Mesendoderm (in vitro differentiated cells): ENCODE results near the gene EGLN2.
A peak's percentile ranks its signal among the peaks of the same experiment; 100 is the strongest.

ENCODE experiments used
- DNase-seq: peaks from one replicate; pipeline ENCODE4 v3.0.0; 2013
- H2AK5ac ChIP-seq: 2 replicates; pipeline ENCODE4 v1.6.1; 2013; ENCODE audit warnings: low read length, inconsistent platforms
- H2BK120ac ChIP-seq: 2 replicates; pipeline ENCODE4 v1.6.1; 2013; ENCODE audit warnings: low read depth, mild to moderate bottlenecking, low read length, moderate library complexity, mixed read lengths
- H2BK15ac ChIP-seq: replicated peaks from 2 replicates; pipeline ENCODE4 v1.6.1; 2013; ENCODE audit warnings: low read depth, mild to moderate bottlenecking, moderate library complexity
- H2BK5ac ChIP-seq: 2 replicates; pipeline ENCODE4 v1.6.1; 2013; ENCODE audit warnings: low read length, inconsistent platforms
- H3K18ac ChIP-seq: 2 replicates; pipeline ENCODE4 v1.6.1; 2013; ENCODE audit warnings: mild to moderate bottlenecking, low read length, mixed read lengths
- H3K23ac ChIP-seq: one replicate; pipeline ENCODE4 v1.6.1; 2013; ENCODE audit warnings: low read length
- H3K27ac ChIP-seq: 2 replicates; pipeline ENCODE4 v1.5.1; 2013; ENCODE audit warnings: low read depth, mild to moderate bottlenecking, inconsistent platforms, low read length, moderate library complexity
- H3K27me3 ChIP-seq: 2 replicates; pipeline ENCODE4 v1.6.1; 2013; ENCODE audit warnings: low read length, control low read depth, mild to moderate bottlenecking, inconsistent platforms; ENCODE audit not compliant: insufficient read depth, poor library complexity
- H3K36me3 ChIP-seq: 2 replicates; pipeline ENCODE4 v1.6.1; 2013; ENCODE audit warnings: low read length, inconsistent platforms; ENCODE audit not compliant: control insufficient read depth, insufficient read depth
- H3K4ac ChIP-seq: one replicate; pipeline ENCODE4 v1.6.1; 2013; ENCODE audit warnings: low read depth, mild to moderate bottlenecking, low read length, moderate library complexity
- H3K4me1 ChIP-seq: 2 replicates; pipeline ENCODE4 v1.6.1; 2013; ENCODE audit warnings: low read depth, low read length, inconsistent platforms; ENCODE audit not compliant: control insufficient read depth
- H3K4me2 ChIP-seq: 2 replicates; pipeline ENCODE4 v1.6.1; 2013; ENCODE audit warnings: low read length
- H3K4me3 ChIP-seq: 2 replicates; pipeline ENCODE4 v1.5.1; 2013; ENCODE audit warnings: mild to moderate bottlenecking, low read length
- H3K56ac ChIP-seq: one replicate; pipeline ENCODE4 v1.6.1; 2013; ENCODE audit warnings: low read length
- H3K79me1 ChIP-seq: 2 replicates; pipeline ENCODE4 v1.6.1; 2013; ENCODE audit warnings: low read length, inconsistent platforms
- H3K79me2 ChIP-seq: 2 replicates; pipeline ENCODE4 v1.6.1; 2013; ENCODE audit warnings: mild to moderate bottlenecking, low read length; ENCODE audit not compliant: control insufficient read depth, insufficient read depth
- H3K9ac ChIP-seq: 2 replicates; pipeline ENCODE4 v1.6.1; 2013; ENCODE audit warnings: low read length, inconsistent platforms
- H4K5ac ChIP-seq: one replicate; pipeline ENCODE4 v1.6.1; 2013; ENCODE audit warnings: low read length
- H4K8ac ChIP-seq: one replicate; pipeline ENCODE4 v1.6.1; 2013; ENCODE audit warnings: low read depth, mild to moderate bottlenecking, control low read depth, low read length, moderate library complexity
- WGBS: extraction: QIAGEN DNeasy Blood & Tissue Kit; methylation state at CpG from one replicate; pipeline ENCODE4 v1.1.7; 2013; ENCODE audit warnings: low lambda C conversion rate, missing lambda C conversion rate; ENCODE audit not compliant: insufficient coverage; ENCODE audit errors: extremely low coverage; 5-methylcytosine and 5-hydroxymethylcytosine counted together

The EGLN2 gene

DNA sequence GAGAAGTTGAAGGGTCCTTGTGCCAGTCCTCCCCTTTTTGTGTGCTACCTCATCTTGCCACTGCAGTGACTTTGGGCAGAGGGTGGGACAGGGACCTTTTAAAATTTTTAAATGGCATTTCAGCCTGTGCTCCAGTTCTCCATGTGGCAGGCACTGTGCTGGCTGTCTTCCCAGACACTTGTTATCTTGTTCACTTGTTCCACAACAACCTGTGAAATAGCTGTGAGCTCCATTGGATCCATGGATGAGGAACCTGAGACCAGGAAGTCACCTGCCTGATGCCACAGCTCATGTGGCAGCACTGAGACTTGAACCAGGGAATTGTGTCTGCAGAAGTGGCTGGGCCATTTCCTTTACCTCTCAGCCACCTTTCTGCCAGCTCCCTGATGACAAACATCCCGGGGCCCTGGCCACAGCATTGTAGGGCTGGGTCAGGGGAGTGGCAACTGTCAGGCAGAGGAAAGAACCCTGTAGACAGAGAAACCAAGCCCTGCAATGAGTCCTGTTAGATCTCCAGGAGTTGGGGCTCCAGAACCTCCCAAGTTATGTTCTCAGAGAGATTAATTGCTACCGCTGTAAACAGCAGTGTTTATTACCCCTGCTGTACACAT lies 6.4 kb downstream of the EGLN2 start:
- H3K4ac ChIP-seq: no peak overlapping the region
- no peak overlapping the region for H3K4me3 ChIP-seq
- no peak overlapping the region for H3K56ac ChIP-seq
- H3K79me1 ChIP-seq: peaks cover 36% of the 10 kb centered on the region
- no peak overlapping the region for H2BK15ac ChIP-seq
- no peak for DNase-seq
- H2BK5ac ChIP-seq: no peak overlapping the region
- H3K27ac ChIP-seq: no peak overlapping the region
- no peak overlapping the region for H2BK120ac ChIP-seq
- H3K36me3 ChIP-seq: peaks cover 10% of the 10 kb centered on the region
- H3K4me1 ChIP-seq: peaks cover 8% of the 10 kb centered on the region
- H3K4me2 ChIP-seq: no peak overlapping the region
- WGBS: no CpG with 5 or more reads among the region's 2 CpGs
- H3K79me2 ChIP-seq: peaks cover 53% of the 10 kb centered on the region
- H3K27me3 ChIP-seq: no peaks in the 10 kb centered on the region
- no peak overlapping the region for H4K5ac ChIP-seq
- no peak overlapping the region for H4K8ac ChIP-seq
- no peak overlapping the region for H3K9ac ChIP-seq
- H2AK5ac ChIP-seq: no peak overlapping the region
- H3K18ac ChIP-seq: no peak overlapping the region
- no peak overlapping the region for H3K23ac ChIP-seq

DNA sequence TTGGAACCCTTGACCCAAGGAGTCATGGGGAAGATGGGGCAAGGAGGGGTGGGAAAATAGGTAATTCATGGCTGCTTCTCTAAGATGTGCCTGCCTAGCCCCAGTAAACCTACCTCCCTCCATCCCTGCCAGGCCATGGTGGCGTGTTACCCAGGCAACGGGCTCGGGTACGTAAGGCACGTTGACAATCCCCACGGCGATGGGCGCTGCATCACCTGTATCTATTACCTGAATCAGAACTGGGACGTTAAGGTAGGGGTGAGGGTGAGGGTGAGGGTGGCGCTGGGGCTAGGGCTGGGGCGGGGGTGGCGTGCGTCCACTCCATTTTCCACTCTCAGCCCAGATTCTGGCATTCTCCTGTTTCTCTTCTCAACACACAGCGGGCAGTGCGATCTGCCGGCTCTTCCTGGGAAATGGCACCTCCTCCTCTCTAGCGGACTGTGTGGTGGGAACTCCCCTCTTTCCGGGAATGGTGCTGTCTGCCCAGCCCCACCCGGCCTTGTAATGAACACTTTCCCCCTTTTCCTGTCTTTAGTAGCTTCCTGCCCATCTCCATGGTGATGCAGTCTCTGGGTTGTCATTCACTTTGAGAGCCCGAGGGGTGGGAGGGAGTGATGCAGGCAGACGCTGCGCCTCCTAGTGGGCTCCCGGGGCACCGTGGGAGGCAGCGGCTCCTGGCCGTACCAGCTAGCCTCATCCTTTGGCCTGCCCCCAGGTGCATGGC lies 7.6 kb downstream of the EGLN2 start:
- H4K5ac ChIP-seq: no peak overlapping the region
- H3K4me3 ChIP-seq: no peak overlapping the region
- peaks cover 8% of the 10 kb centered on the region for H3K36me3 ChIP-seq
- H3K23ac ChIP-seq: no peak overlapping the region
- peak; percentile 100 for DNase-seq
- peak overlapping the region; percentile 3 for H3K4me2 ChIP-seq
- WGBS: no CpG with 5 or more reads among the region's 26 CpGs
- H3K27me3 ChIP-seq: no peaks in the 10 kb centered on the region
- H3K4me1 ChIP-seq: peaks cover 8% of the 10 kb centered on the region
- H3K9ac ChIP-seq: no peak overlapping the region
- H2AK5ac ChIP-seq: no peak overlapping the region
- no peak overlapping the region for H2BK120ac ChIP-seq
- H2BK5ac ChIP-seq: no peak overlapping the region
- no peak overlapping the region for H4K8ac ChIP-seq
- peak overlapping the region; percentile 0 for H3K56ac ChIP-seq
- H3K27ac ChIP-seq: no peak overlapping the region
- no peak overlapping the region for H3K18ac ChIP-seq
- H3K79me1 ChIP-seq: peaks cover 34% of the 10 kb centered on the region
- H2BK15ac ChIP-seq: no peak overlapping the region
- peaks cover 42% of the 10 kb centered on the region for H3K79me2 ChIP-seq
- no peak overlapping the region for H3K4ac ChIP-seq

DNA sequence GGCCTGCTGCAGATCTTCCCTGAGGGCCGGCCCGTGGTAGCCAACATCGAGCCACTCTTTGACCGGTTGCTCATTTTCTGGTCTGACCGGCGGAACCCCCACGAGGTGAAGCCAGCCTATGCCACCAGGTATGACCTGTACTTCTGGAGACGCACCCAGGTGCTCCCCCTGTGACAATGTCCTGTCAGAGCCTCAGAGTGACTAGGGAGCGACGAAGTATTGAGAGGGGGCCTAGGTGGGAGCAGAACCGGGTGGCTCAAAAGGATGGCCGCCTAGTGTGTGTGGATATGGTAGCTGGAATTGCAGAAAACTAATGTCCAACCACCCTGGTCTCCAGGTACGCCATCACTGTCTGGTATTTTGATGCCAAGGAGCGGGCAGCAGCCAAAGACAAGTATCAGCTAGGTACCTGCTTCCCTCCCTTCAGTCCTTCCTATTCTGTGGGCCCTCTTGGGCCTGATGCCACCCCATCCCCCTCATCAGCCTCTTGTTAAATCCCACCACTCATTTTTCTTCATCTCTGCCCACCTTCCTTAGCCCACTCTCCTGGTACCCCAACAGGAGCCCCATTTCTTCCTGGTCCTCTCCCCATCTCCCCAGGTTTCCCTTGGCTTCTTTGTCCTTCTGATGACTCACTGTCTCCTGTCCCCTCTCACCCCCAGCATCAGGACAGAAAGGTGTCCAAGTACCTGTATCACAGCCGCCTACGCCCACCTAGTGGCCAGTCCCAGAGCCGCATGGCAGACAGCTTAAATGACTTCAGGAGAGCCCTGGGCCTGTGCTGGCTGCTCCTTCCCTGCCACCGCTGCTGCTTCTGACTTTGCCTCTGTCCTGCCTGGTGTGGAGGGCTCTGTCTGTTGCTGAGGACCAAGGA lies 8.4 kb downstream of the EGLN2 start:
- Histone ChIP-seq H3K27ac (no peak overlapping the region), H3K4me1 (peaks cover 8% of the 10 kb centered on the region)
- WGBS: no CpG with 5 or more reads among the region's 18 CpGs

DNA sequence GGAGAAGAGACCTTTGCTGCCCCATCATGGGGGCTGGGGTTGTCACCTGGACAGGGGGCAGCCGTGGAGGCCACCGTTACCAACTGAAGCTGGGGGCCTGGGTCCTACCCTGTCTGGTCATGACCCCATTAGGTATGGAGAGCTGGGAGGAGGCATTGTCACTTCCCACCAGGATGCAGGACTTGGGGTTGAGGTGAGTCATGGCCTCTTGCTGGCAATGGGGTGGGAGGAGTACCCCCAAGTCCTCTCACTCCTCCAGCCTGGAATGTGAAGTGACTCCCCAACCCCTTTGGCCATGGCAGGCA lies 9.0 kb downstream of the EGLN2 start:
- DNase-seq: no peak
- no peak overlapping the region for H2AK5ac ChIP-seq
- H4K5ac ChIP-seq: no peak overlapping the region
- H3K18ac ChIP-seq: no peak overlapping the region
- peaks cover 28% of the 10 kb centered on the region for H3K79me2 ChIP-seq
- H3K27me3 ChIP-seq: no peaks in the 10 kb centered on the region
- no peak overlapping the region for H3K23ac ChIP-seq
- no peak overlapping the region for H2BK15ac ChIP-seq
- H3K9ac ChIP-seq: no peak overlapping the region
- peaks cover 8% of the 10 kb centered on the region for H3K36me3 ChIP-seq
- H3K79me1 ChIP-seq: peaks cover 27% of the 10 kb centered on the region
- H4K8ac ChIP-seq: no peak overlapping the region
- no peak overlapping the region for H2BK5ac ChIP-seq
- no peak overlapping the region for H3K56ac ChIP-seq
- peaks cover 8% of the 10 kb centered on the region for H3K4me1 ChIP-seq
- no CpG with 5 or more reads among the region's 2 CpGs for WGBS
- no peak overlapping the region for H2BK120ac ChIP-seq
- H3K4me3 ChIP-seq: no peak overlapping the region
- no peak overlapping the region for H3K4me2 ChIP-seq
- no peak overlapping the region for H3K27ac ChIP-seq
- H3K4ac ChIP-seq: no peak overlapping the region

More for the DNA sequence above, 8.4 kb downstream of the EGLN2 start:
- Histone ChIP-seq H2BK120ac (no peak overlapping the region), H3K36me3 (peaks cover 8% of the 10 kb centered on the region), H2BK5ac (no peak overlapping the region), H2AK5ac (no peak overlapping the region), H3K4me2 (no peak overlapping the region), H2BK15ac (no peak overlapping the region), H3K9ac (no peak overlapping the region), H3K79me2 (peaks cover 34% of the 10 kb centered on the region), H3K18ac (no peak overlapping the region), H3K4me3 (no peak overlapping the region), H4K5ac (no peak overlapping the region), H4K8ac (no peak overlapping the region), H3K4ac (peak overlapping the region; percentile 48), H3K27me3 (no peaks in the 10 kb centered on the region), H3K56ac (no peak overlapping the region), H3K79me1 (peaks cover 32% of the 10 kb centered on the region), H3K23ac (no peak overlapping the region)
- peak; percentile 85 for DNase-seq

DNA sequence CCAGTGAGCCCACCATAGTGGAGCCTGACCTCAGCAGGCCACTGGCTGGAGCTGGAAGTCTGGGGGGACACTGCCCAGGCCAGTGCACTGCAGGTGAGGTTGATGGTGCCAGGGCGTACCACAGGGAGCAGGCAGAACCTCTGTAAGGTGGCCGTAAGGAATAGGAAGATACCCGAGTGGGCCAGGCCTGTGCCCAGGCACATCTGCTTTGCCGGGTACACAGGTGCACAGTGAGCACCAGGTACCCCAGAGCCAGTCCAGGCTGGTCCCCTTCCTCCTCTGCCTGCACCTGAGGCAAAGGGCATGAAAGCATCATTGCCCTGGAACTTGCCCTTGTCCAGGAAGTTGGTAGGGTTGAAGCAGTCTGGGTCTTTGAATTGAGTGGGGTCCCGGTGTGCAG lies 9.5 kb downstream of the EGLN2 start:
- no CpG with 5 or more reads among the region's 5 CpGs for WGBS
- Histone ChIP-seq H2BK15ac (no peak overlapping the region), H3K79me1 (peaks cover 25% of the 10 kb centered on the region), H3K18ac (no peak overlapping the region), H2BK5ac (no peak overlapping the region), H4K8ac (no peak overlapping the region), H3K4me2 (no peak overlapping the region), H3K36me3 (peaks cover 8% of the 10 kb centered on the region), H3K4ac (no peak overlapping the region), H3K27me3 (no peaks in the 10 kb centered on the region), H3K79me2 (peaks cover 23% of the 10 kb centered on the region), H2BK120ac (no peak overlapping the region), H3K4me3 (no peak overlapping the region), H3K23ac (no peak overlapping the region), H3K4me1 (peaks cover 5% of the 10 kb centered on the region), H3K9ac (no peak overlapping the region), H2AK5ac (no peak overlapping the region), H4K5ac (no peak overlapping the region), H3K56ac (no peak overlapping the region), H3K27ac (no peak overlapping the region)
- no peak for DNase-seq
